ENCODE data around the gene SKI.

Gene SKI

GRCh38 chr1:2248854-2249558, 20.9 kb downstream of the SKI start:
- H3K27ac Mint-ChIP-seq, result peak overlapping the region; percentile 79
- H3K27me3 Mint-ChIP-seq, result no peaks in the 10 kb centered on the region
- no peaks in the 10 kb centered on the region for H3K9me3 Mint-ChIP-seq
- H3K4me1 Mint-ChIP-seq, result peaks cover 47 to 84% of the 10 kb centered on the region in 2 donors
- H3K4me3 Mint-ChIP-seq, result no peak overlapping the region
- peaks cover 5 to 7% of the 10 kb centered on the region in 2 donors for H3K36me3 Mint-ChIP-seq
- ATAC-seq (replicated peaks) (no peak), DNase-seq (no peak)

GRCh38 chr1:2249559-2249906, 21.4 kb downstream of the SKI start:
- Mint-ChIP-seq H3K9me3 (no peaks in the 10 kb centered on the region), H3K4me1 (peaks cover 51 to 82% of the 10 kb centered on the region in 2 donors), H3K4me3 (no peak overlapping the region), H3K27ac (peak overlapping the region; percentile 79), H3K27me3 (no peaks in the 10 kb centered on the region), H3K36me3 (peaks cover 5 to 13% of the 10 kb centered on the region in 2 donors)
- DNase-seq, result no peak
- ATAC-seq (replicated peaks), result no peak

- peaks cover 5 to 14% of the 10 kb centered on the region in 2 donors for H3K36me3 Mint-ChIP-seq
- H3K4me3 Mint-ChIP-seq, result peak overlapping the region in 1 of 2 donors; percentile 29
- no peak for DNase-seq
- H3K27me3 Mint-ChIP-seq, result no peaks in the 10 kb centered on the region
- ATAC-seq (replicated peaks), result no peak
- peaks cover 52 to 69% of the 10 kb centered on the region in 2 donors for H3K4me1 Mint-ChIP-seq
- peak overlapping the region; percentile 28 for H3K27ac Mint-ChIP-seq
- H3K9me3 Mint-ChIP-seq, result no peaks in the 10 kb centered on the region
Measured at GRCh38 chr1:2250721-2251281, 22.7 kb downstream of the SKI start.

GRCh38 chr1:2251363-2251762, 23.2 kb downstream of the SKI start:
- Mint-ChIP-seq H3K27ac (peak overlapping the region; percentile 28), H3K36me3 (peaks cover 5 to 14% of the 10 kb centered on the region in 2 donors), H3K27me3 (no peaks in the 10 kb centered on the region), H3K4me1 (peaks cover 47 to 63% of the 10 kb centered on the region in 2 donors), H3K4me3 (no peak overlapping the region), H3K9me3 (no peaks in the 10 kb centered on the region)
- DNase-seq, result no peak
- ATAC-seq (replicated peaks), result no peak

DNA sequence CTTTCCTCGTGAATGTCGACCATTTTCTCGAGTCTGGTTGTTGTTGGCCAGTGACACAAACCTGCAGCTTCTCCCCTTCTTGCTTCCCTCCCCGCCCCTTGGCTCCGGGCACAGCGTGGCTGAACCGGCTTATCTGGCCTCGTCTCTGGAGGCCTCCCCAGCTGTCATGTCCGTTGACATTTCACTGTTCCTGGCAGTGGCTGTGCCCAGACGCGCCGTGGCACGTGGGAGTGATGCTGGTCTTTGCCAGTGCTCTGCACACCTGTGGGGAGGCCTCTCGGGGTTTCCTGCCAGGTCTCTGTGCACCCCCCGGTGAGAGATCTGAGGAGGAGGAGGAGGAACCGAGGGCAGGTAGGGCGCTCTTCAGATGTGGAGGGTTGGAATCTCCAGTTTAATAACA, 23.7 kb downstream of the SKI start:
- Mint-ChIP-seq H3K36me3 (peaks cover 5 to 14% of the 10 kb centered on the region in 2 donors), H3K4me3 (no peak overlapping the region), H3K4me1 (peaks cover 43 to 59% of the 10 kb centered on the region in 2 donors), H3K27ac (peak overlapping the region; percentile 51), H3K27me3 (no peaks in the 10 kb centered on the region), H3K9me3 (no peaks in the 10 kb centered on the region)
- DNase-seq, result no peak
- no peak for ATAC-seq (replicated peaks)

DNA sequence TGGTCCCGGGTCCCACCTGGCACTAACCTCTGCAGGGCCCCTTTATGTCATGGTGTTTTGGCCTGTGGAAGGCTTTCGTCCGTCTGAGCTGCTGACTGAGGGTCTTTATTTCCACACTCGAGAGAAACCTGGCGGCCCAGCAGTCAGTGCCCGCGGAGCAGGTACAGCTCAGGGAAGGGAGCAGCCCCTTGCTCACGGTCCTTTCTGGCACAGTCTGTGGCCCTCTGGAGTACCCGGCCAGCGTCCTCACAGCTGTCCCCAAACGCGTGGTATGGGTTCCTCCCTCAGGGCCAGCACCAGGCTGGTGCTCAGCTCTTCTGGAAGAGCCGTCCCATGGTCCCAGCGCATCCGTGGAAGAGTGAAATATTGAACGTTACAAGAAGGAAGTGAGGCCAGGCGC, 24.3 kb downstream of the SKI start:
- H3K27me3 Mint-ChIP-seq, result no peaks in the 10 kb centered on the region
- H3K4me1 Mint-ChIP-seq, result peaks cover 39 to 54% of the 10 kb centered on the region in 2 donors
- peak overlapping the region; percentile 56 for H3K27ac Mint-ChIP-seq
- ATAC-seq (replicated peaks) (no peak), DNase-seq (no peak)
- H3K4me3 Mint-ChIP-seq, result no peak overlapping the region
- peaks cover 5 to 17% of the 10 kb centered on the region in 2 donors for H3K36me3 Mint-ChIP-seq
- H3K9me3 Mint-ChIP-seq, result no peaks in the 10 kb centered on the region

GRCh38 chr1:2253036-2253796, 25.1 kb downstream of the SKI start:
- H3K4me3 Mint-ChIP-seq, result no peak overlapping the region
- H3K27me3 Mint-ChIP-seq, result no peaks in the 10 kb centered on the region
- no peaks in the 10 kb centered on the region for H3K9me3 Mint-ChIP-seq
- peak overlapping the region; percentile 51 for H3K27ac Mint-ChIP-seq
- ATAC-seq (replicated peaks) (no peak), DNase-seq (no peak)
- H3K36me3 Mint-ChIP-seq, result peaks cover 5 to 17% of the 10 kb centered on the region in 2 donors
- peaks cover 40 to 55% of the 10 kb centered on the region in 2 donors for H3K4me1 Mint-ChIP-seq

DNA sequence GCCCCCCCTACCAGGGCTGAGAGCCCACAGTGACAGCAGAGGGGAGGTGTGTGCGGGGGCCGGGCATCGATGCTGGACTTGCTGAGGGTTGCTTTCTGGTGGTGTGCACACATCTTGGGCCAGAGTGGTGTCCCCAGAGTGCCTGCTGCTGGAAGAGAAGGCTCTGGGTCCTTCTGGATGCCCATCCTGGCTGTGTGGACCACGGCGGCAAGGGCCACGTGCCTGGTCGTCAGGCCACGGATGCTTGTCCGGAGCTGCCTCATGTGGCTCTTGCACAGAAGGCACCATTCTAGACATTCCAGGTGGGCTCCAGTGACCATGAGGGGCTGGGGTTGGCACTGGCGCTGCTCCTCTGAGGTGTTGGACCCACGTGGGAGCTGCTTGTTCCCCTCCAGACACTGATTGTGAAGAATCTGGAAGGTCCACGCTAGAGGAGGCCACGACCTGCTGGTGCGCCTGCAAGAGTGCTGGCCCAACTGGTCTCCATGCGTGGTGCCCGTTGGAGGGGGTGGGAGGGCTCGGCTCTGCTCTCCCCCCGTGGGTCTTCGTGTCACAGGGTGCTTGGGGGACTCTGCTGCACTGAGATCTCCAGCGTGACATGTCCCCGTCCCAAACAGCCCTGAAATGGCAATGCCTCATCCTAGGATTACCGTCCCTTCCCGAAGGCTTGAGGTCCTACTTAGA, 25.8 kb downstream of the SKI start:
- ATAC-seq (replicated peaks) (no peak), DNase-seq (no peak)
- Mint-ChIP-seq H3K4me3 (no peak overlapping the region), H3K36me3 (peaks cover 5 to 17% of the 10 kb centered on the region in 2 donors), H3K27me3 (no peaks in the 10 kb centered on the region), H3K9me3 (no peaks in the 10 kb centered on the region), H3K4me1 (peaks cover 37 to 55% of the 10 kb centered on the region in 2 donors), H3K27ac (no peak overlapping the region)

DNA sequence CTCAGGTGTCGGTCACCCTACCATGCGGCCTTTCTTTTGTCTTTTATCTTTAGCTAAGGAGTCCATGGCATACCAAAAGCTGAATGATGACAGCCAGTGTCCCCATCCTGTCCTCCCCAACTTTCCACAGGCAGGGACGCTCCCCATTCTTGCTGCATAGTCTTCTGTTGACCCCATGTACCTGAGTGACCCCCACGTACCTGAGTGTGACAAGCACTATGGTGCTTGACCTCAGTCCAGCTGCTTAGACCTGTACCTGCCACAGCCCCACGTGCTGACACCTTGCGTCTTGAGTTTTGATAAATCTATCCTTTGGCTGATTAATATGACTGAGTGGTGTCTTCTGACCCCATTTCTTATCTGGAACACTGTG, 26.9 kb downstream of the SKI start:
- no peak for DNase-seq
- ATAC-seq (replicated peaks), result no peak
- Mint-ChIP-seq H3K27ac (no peak overlapping the region), H3K4me1 (peaks cover 42 to 58% of the 10 kb centered on the region in 2 donors), H3K4me3 (no peak overlapping the region), H3K36me3 (peaks cover 7 to 18% of the 10 kb centered on the region in 2 donors), H3K9me3 (no peaks in the 10 kb centered on the region), H3K27me3 (no peaks in the 10 kb centered on the region)

DNA sequence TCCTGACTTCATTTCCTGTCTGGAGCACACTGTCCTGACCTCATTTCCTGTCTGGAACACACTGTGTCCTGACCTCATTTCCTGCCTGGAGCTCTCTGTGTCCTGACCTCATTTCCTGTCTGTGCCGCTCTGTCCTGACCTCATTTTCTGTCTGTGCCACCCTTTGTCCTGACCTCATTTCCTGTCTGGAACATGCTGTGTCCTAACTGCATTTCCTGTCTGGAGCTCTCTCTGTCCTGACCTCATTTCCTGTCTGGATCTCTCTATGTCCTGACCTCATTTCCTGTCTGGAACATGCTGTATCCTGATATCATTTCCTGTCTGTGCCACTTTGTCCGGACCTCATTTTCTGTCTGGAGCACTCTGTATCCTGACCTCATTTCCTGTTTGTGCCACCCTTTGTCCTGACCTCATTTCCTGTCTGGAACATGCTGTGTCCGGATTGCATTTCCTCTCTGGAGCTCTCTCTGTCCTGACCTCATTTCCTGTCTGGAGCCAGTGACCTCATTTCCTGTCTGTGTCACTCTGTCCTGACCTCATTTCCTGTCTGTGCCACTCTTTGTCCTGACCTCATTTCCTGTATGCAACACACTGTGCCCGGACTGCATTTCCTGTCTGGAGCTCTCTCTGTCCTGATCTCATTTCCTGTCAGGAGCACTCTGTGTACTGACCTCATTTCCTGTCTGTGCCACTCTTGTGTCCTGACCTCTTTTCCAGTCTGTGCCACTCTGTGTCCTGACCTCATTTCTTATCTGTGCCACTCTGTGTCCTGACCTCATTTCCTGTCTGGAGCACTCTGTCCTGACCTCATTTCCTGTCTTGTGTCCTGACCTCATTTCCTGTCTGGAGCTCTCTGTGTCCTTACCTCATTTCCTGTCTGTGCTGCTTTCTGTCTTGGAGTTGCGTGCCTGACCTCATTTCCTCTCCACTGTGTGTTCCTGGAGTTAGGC, 27.6 kb downstream of the SKI start:
- Mint-ChIP-seq H3K36me3 (peaks cover 9 to 20% of the 10 kb centered on the region in 2 donors), H3K4me1 (peaks cover 39 to 57% of the 10 kb centered on the region in 2 donors), H3K9me3 (no peaks in the 10 kb centered on the region), H3K27me3 (no peaks in the 10 kb centered on the region), H3K27ac (no peak overlapping the region), H3K4me3 (no peak overlapping the region)
- DNase-seq (peak; percentile 66), ATAC-seq (replicated peaks) (peak; percentile 79 to 82)

- ATAC-seq (replicated peaks), result no peak
- Mint-ChIP-seq H3K27ac (no peak overlapping the region), H3K9me3 (no peaks in the 10 kb centered on the region), H3K27me3 (no peaks in the 10 kb centered on the region), H3K4me1 (peaks cover 41 to 57% of the 10 kb centered on the region in 2 donors), H3K36me3 (peaks cover 9 to 20% of the 10 kb centered on the region in 2 donors), H3K4me3 (no peak overlapping the region)
- DNase-seq, result no peak
Measured at GRCh38 chr1:2256435-2257244, 28.5 kb downstream of the SKI start.

DNA sequence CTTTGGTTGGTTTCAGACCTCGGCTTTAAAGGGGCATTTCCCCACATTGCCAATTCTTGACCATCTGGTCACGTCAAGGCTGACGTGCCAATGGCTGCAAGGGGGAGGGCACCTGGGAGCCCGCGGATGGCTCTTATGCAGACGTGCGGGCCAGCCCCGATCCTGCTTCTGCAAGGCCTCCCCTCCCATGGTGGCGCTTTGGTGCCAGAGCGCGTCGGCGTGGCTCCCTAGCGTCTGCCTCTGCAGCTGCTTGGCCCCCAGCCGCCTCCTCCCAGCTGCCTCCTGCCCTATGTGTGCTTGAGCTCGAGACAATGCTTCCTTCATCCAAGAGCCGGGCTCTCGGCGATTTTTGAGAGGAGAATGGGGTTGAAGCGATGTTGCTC, 29.1 kb downstream of the SKI start:
- Mint-ChIP-seq H3K4me3 (no peak overlapping the region), H3K27ac (no peak overlapping the region), H3K4me1 (peaks cover 40 to 53% of the 10 kb centered on the region in 2 donors), H3K27me3 (no peaks in the 10 kb centered on the region), H3K36me3 (peaks cover 9 to 20% of the 10 kb centered on the region in 2 donors), H3K9me3 (no peaks in the 10 kb centered on the region)
- DNase-seq, result no peak
- ATAC-seq (replicated peaks), result no peak

DNA sequence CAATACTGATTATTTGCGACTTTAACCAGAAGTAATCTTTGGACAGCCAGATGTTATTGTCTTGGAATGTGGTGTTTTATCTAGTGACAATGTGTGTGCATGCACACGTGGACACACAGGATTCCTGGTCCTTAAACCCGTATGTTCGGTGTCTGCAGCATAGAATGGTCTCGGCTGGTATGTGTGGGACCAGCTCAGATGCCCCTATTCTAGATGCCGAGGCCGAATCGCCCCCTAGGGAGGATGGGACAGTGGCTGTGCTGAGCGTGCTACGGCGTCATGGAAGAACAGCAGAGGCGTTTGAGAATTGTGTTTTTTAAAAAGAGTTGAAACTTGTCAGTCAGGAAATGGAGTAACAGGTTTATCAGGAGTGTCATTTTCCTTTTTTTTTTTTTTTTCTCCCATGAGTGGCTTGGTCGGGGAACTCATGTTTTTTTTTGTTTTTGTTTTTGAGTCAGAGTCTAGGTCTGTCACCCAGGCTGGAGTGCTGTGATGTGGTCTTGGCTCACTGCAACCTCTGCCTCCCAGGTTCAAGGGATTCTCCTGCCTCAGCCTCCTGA, 30.1 kb downstream of the SKI start:
- peaks cover 4 to 15% of the 10 kb centered on the region in 2 donors for H3K36me3 Mint-ChIP-seq
- peak overlapping the region in 1 of 2 donors; percentile 23 for H3K4me3 Mint-ChIP-seq
- no peak for DNase-seq
- peak overlapping the region; percentile 93 for H3K27ac Mint-ChIP-seq
- no peak for ATAC-seq (replicated peaks)
- H3K4me1 Mint-ChIP-seq, result peaks cover 38 to 43% of the 10 kb centered on the region in 2 donors
- no peaks in the 10 kb centered on the region for H3K9me3 Mint-ChIP-seq
- H3K27me3 Mint-ChIP-seq, result no peaks in the 10 kb centered on the region
